Ishikawa (cell line): ENCODE measurements around the gene MTARC2.

Experiments
- CEBPB ChIP-seq: IDR thresholded peaks from 2 replicates; pipeline ENCODE4 v1.6.1; 2012
- CREB1 ChIP-seq: IDR thresholded peaks from 2 replicates; pipeline ENCODE4 v1.6.1; 2012; ENCODE audit warnings: low read depth
- EGR1 ChIP-seq: IDR thresholded peaks from 2 replicates; pipeline ENCODE4 v1.6.1; 2012
- EP300 ChIP-seq: IDR thresholded peaks from 2 replicates; pipeline ENCODE4 v1.6.1; 2012; ENCODE audit warnings: borderline replicate concordance
- FOXM1 ChIP-seq: IDR thresholded peaks from 2 replicates; pipeline ENCODE4 v1.6.1; 2012; ENCODE audit warnings: low read depth, borderline replicate concordance
- MAX ChIP-seq: IDR thresholded peaks from 2 replicates; pipeline ENCODE4 v1.6.1; 2012
- NFIC ChIP-seq: IDR thresholded peaks from 2 replicates; pipeline ENCODE4 v1.6.1; 2012
- RAD21 ChIP-seq: IDR thresholded peaks from 2 replicates; pipeline ENCODE4 v1.6.1; 2012; ENCODE audit warnings: low read depth
- TAF1 ChIP-seq: IDR thresholded peaks from 2 replicates; pipeline ENCODE4 v1.6.1; 2012; ENCODE audit warnings: low read depth, mild to moderate bottlenecking
- TCF12 ChIP-seq: IDR thresholded peaks from 2 replicates; pipeline ENCODE4 v1.6.1; 2012; ENCODE audit warnings: low read depth
- TEAD4 ChIP-seq: IDR thresholded peaks from 2 replicates; pipeline ENCODE4 v1.6.1; 2012
- YY1 ChIP-seq: IDR thresholded peaks from 2 replicates; pipeline ENCODE4 v1.6.1; 2012; ENCODE audit warnings: low read depth
- ZBTB7A ChIP-seq: IDR thresholded peaks from 2 replicates; pipeline ENCODE4 v1.6.1; 2012; ENCODE audit warnings: low read depth
- TF ChIP-seq, protein P1 (sequence below): IDR thresholded peaks from 2 replicates; pipeline ENCODE4 v1.6.1; 2012; ENCODE audit warnings: low read depth, mild to moderate bottlenecking
- TF ChIP-seq, protein P2 (sequence below): IDR thresholded peaks from 2 replicates; pipeline ENCODE4 v1.6.1; 2012

The MTARC2 gene

DNA sequence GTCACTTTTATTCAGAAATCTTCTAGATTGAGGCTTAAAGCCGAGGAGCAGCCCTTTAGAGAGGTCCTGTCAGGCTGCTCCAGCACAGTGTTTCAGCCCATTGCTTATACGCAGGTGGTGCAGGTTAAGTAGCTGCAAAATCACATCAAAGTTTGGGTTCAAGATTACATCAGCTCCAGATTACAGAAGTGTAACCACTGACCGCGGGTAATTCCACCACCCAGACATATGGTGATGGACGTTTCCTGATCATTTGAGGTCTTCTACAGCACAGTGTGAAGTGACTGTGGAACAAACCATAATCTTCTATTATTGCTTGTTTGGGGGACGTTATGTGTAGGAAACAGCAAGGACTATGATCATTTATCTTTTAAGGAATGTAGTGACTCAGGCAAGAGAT, 46.1 kb upstream of the MTARC2 start:
- TF ChIP-seq YY1 (no peak), ZBTB7A (no peak), TAF1 (no peak), CREB1 (no peak), CEBPB (no peak), RAD21 (no peak), TCF12 (no peak), FOXM1 (no peak), NFIC (no peak), MAX (no peak), EP300 (no peak), EGR1 (no peak), TEAD4 (no peak)
- TF ChIP-seq, protein P1, sequence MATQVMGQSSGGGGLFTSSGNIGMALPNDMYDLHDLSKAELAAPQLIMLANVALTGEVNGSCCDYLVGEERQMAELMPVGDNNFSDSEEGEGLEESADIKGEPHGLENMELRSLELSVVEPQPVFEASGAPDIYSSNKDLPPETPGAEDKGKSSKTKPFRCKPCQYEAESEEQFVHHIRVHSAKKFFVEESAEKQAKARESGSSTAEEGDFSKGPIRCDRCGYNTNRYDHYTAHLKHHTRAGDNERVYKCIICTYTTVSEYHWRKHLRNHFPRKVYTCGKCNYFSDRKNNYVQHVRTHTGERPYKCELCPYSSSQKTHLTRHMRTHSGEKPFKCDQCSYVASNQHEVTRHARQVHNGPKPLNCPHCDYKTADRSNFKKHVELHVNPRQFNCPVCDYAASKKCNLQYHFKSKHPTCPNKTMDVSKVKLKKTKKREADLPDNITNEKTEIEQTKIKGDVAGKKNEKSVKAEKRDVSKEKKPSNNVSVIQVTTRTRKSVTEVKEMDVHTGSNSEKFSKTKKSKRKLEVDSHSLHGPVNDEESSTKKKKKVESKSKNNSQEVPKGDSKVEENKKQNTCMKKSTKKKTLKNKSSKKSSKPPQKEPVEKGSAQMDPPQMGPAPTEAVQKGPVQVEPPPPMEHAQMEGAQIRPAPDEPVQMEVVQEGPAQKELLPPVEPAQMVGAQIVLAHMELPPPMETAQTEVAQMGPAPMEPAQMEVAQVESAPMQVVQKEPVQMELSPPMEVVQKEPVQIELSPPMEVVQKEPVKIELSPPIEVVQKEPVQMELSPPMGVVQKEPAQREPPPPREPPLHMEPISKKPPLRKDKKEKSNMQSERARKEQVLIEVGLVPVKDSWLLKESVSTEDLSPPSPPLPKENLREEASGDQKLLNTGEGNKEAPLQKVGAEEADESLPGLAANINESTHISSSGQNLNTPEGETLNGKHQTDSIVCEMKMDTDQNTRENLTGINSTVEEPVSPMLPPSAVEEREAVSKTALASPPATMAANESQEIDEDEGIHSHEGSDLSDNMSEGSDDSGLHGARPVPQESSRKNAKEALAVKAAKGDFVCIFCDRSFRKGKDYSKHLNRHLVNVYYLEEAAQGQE = no peak
- TF ChIP-seq, protein P2, sequence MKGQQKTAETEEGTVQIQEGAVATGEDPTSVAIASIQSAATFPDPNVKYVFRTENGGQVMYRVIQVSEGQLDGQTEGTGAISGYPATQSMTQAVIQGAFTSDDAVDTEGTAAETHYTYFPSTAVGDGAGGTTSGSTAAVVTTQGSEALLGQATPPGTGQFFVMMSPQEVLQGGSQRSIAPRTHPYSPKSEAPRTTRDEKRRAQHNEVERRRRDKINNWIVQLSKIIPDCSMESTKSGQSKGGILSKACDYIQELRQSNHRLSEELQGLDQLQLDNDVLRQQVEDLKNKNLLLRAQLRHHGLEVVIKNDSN = no peak

- TF ChIP-seq, protein P2 = no peak
- TF ChIP-seq ZBTB7A (no peak), EP300 (no peak)
Measured at GRCh38 chr1:220702733-220703270, 45.3 kb upstream of the MTARC2 start.

GRCh38 chr1:220703305-220703704, 44.8 kb upstream of the MTARC2 start:
- TF ChIP-seq MAX = no peak
- no peak for TF ChIP-seq TAF1
- no peak for TF ChIP-seq RAD21
- TF ChIP-seq YY1 = no peak
- TF ChIP-seq ZBTB7A = no peak

DNA sequence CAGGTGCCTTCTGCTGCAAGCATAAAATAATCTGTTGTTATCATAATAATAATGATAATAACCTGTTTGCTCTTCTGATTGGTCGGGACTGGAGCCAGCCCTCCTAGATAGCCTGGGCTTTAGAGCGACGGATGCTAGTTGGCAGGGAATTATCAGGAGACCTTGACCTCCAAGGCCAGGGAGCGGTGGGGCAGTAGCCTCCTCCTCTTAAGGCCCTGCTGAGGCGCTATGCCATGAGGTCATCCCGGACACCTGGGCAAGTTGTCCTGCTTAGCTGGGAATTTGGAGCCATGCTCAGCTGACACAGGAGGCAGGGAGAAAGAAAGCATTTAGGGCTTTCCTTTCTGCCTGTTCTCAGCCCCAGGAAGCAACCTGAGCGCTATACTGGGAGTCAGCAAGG, 42.3 kb upstream of the MTARC2 start:
- TF ChIP-seq RAD21 (no peak), NFIC (no peak), ZBTB7A (no peak), EGR1 (no peak), MAX (no peak), YY1 (no peak), EP300 (no peak), CREB1 (no peak)
- TF ChIP-seq, protein P1 = no peak
- TF ChIP-seq, protein P2 = no peak

DNA sequence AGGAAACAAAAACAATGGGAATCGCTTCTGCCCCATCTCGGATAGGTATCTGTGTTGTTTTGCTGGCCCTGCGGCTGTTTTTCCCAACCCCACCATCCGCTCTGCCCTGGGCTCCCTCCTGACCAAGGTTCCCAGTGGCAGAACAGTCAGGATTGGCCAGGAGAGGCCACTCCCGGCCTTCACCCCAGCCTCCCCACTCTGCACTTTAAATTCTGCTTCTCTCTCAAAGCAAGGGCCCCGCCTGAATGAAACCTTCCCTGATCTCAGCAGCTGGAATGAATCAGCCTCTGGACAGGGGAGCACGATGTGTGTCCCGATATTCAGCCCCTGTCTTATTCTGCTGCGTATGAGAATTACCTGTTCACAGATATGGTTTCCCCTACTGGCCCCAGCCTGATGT, 41.6 kb upstream of the MTARC2 start:
- TF ChIP-seq MAX (no peak), EP300 (no peak), CEBPB (no peak), TEAD4 (no peak), NFIC (no peak), YY1 (no peak), TCF12 (no peak), EGR1 (no peak), TAF1 (no peak), RAD21 (no peak), CREB1 (no peak), ZBTB7A (no peak), FOXM1 (no peak)
- TF ChIP-seq, protein P1 = no peak
- TF ChIP-seq, protein P2 = no peak
